ENCODE measurements around the gene CTNNA3.

The CTNNA3 gene

DNA sequence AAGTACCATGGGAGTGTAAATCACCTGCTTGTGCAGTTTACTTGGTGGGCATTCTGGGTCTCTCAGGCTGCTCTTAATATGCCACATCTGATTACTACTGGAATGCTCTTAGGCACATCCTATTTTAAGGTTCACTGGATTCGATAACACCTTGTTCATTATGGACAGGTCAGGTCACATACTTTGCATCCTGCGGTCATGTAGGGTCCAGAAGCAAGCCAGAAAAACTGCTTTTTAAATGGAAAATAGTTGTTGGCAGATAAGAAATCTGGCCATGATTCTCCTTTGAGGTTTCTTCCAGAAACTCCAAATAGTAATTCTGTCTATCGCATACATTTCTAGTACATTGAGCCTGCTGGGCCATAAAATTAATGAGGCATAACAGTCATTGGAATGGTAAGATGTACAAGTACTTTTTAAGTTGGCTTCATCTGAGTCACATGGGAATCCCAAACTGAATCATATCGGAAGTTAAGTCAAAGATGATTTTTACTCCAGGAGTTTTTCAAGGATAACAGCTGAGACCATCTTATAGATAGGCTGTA lies 398.3 kb downstream of the CTNNA3 start:
- Histone ChIP-seq H3K27me3 (ENCODE audit: control insufficient read depth, low read length) (no peaks in the 10 kb centered on the region), H3K79me2 (ENCODE audit: control insufficient read depth, low read length) (no peaks in the 10 kb centered on the region), H3K9me3 (ENCODE audit: control insufficient read depth, insufficient read depth, low read length) (no peaks in the 10 kb centered on the region), H3K4me3 (ENCODE audit: low read length) (no peak overlapping the region), H3F3A (ENCODE audit: control insufficient read depth, insufficient read depth) (no peaks in the 10 kb centered on the region), H4K20me1 (ENCODE audit: control insufficient read depth, insufficient read depth, low read depth, low read length) (no peaks in the 10 kb centered on the region), H3K9me2 (replicated peaks; ENCODE audit: control insufficient read depth, low read length) (no peaks in the 10 kb centered on the region), H3K4me2 (ENCODE audit: low read length) (no peak overlapping the region), H3K4me1 (ENCODE audit: control insufficient read depth, low read length) (no peaks in the 10 kb centered on the region), H3K27ac (ENCODE audit: low read depth, low read length) (no peak overlapping the region), H3K36me3 (ENCODE audit: control insufficient read depth, low read length) (no peaks in the 10 kb centered on the region)
- TF ChIP-seq EZH2phosphoT487 (IDR thresholded peaks at IDR 0.05; ENCODE audit: borderline replicate concordance, low read length) (no peak), CTCF (IDR thresholded peaks at IDR 0.05; ENCODE audit: low read depth, low read length, poor library complexity, severe bottlenecking) (no peak)

- H3K4me1 ChIP-seq (ENCODE audit: control insufficient read depth, low read length), result no peaks in the 10 kb centered on the region
- H4K20me1 ChIP-seq (ENCODE audit: control insufficient read depth, insufficient read depth, low read depth, low read length), result no peaks in the 10 kb centered on the region
- H3F3A ChIP-seq (ENCODE audit: control insufficient read depth, insufficient read depth), result no peaks in the 10 kb centered on the region
- H3K4me3 ChIP-seq (ENCODE audit: low read length), result no peak overlapping the region
- H3K79me2 ChIP-seq (ENCODE audit: control insufficient read depth, low read length), result no peaks in the 10 kb centered on the region
- no peaks in the 10 kb centered on the region for H3K9me2 ChIP-seq (replicated peaks; ENCODE audit: control insufficient read depth, low read length)
- no peaks in the 10 kb centered on the region for H3K36me3 ChIP-seq (ENCODE audit: control insufficient read depth, low read length)
- H3K27ac ChIP-seq (ENCODE audit: low read depth, low read length), result no peak overlapping the region
- H3K4me2 ChIP-seq (ENCODE audit: low read length), result no peak overlapping the region
- no peaks in the 10 kb centered on the region for H3K27me3 ChIP-seq (ENCODE audit: control insufficient read depth, low read length)
- H3K9me3 ChIP-seq (ENCODE audit: control insufficient read depth, insufficient read depth, low read length), result no peaks in the 10 kb centered on the region
- TF ChIP-seq EZH2phosphoT487 (IDR thresholded peaks at IDR 0.05; ENCODE audit: borderline replicate concordance, low read length) (no peak), CTCF (IDR thresholded peaks at IDR 0.05; ENCODE audit: low read depth, low read length, poor library complexity, severe bottlenecking) (no peak)
Measured at GRCh38 chr10:67296926-67297325, 399.1 kb downstream of the CTNNA3 start.

GRCh38 chr10:67288688-67289410 lies 407.1 kb downstream of the CTNNA3 start:
- H4K20me1 ChIP-seq (ENCODE audit: control insufficient read depth, insufficient read depth, low read depth, low read length), result no peaks in the 10 kb centered on the region
- H3K79me2 ChIP-seq (ENCODE audit: control insufficient read depth, low read length), result no peaks in the 10 kb centered on the region
- H3K9me2 ChIP-seq (replicated peaks; ENCODE audit: control insufficient read depth, low read length), result no peaks in the 10 kb centered on the region
- H3K27me3 ChIP-seq (ENCODE audit: control insufficient read depth, low read length), result no peaks in the 10 kb centered on the region
- no peak for TF ChIP-seq EZH2phosphoT487 (IDR thresholded peaks at IDR 0.05; ENCODE audit: borderline replicate concordance, low read length)
- no peak for TF ChIP-seq CTCF (IDR thresholded peaks at IDR 0.05; ENCODE audit: low read depth, low read length, poor library complexity, severe bottlenecking)
- H3K4me2 ChIP-seq (ENCODE audit: low read length), result no peak overlapping the region
- no peak overlapping the region for H3K4me3 ChIP-seq (ENCODE audit: low read length)
- H3K27ac ChIP-seq (ENCODE audit: low read depth, low read length), result no peak overlapping the region
- H3K4me1 ChIP-seq (ENCODE audit: control insufficient read depth, low read length), result no peaks in the 10 kb centered on the region
- no peaks in the 10 kb centered on the region for H3F3A ChIP-seq (ENCODE audit: control insufficient read depth, insufficient read depth)
- H3K9me3 ChIP-seq (ENCODE audit: control insufficient read depth, insufficient read depth, low read length), result no peaks in the 10 kb centered on the region
- no peaks in the 10 kb centered on the region for H3K36me3 ChIP-seq (ENCODE audit: control insufficient read depth, low read length)

All from DOHH2 (cell line).